Measurements from ENCODE around the gene C2orf72. TPM values are rescaled to one million over a fixed set of nuclear protein-coding genes. Genes with fewer than 3 reads are reported as not detected.
"Not testable (repeated sequence)": the region's sequence is repeated elsewhere in the genome, so short reads cannot be mapped to it uniquely, and the experiment has no call there.

The C2orf72 gene
- total RNA-seq, 2 experiments from 2014 or later, result not detected

GRCh38 chr2:231002641-231003040 lies 34.7 kb upstream of the C2orf72 start:
- H3K27ac Mint-ChIP-seq, result no peak overlapping the region
- peaks cover 8% of the 10 kb centered on the region for H3K9me3 Mint-ChIP-seq
- intact Hi-C loops (cut with micrococcal nuclease), result no loop called here
- H3K4me3 Mint-ChIP-seq, result no peak overlapping the region
- CTCF ChIA-PET, result interaction anchor here (0.9 kb wide), 1 partner anchor 55 kb away, joined by 3 read pairs; no protein-coding TSS in a partner anchor
- no peak for DNase-seq
- H3K36me3 Mint-ChIP-seq (ENCODE audit: low read depth), result no peaks in the 10 kb centered on the region
- H3K27me3 Mint-ChIP-seq (ENCODE audit: low read depth), result peaks cover 30% of the 10 kb centered on the region
- no peaks in the 10 kb centered on the region for H3K4me1 Mint-ChIP-seq (ENCODE audit: low read depth)

GRCh38 chr2:231003186-231003585 lies 34.1 kb upstream of the C2orf72 start:
- intact Hi-C loops (cut with micrococcal nuclease), result no loop called here
- H3K27me3 Mint-ChIP-seq (ENCODE audit: low read depth), result peaks cover 30% of the 10 kb centered on the region
- no peak overlapping the region for H3K27ac Mint-ChIP-seq
- peaks cover 8% of the 10 kb centered on the region for H3K9me3 Mint-ChIP-seq
- CTCF ChIA-PET, result interaction anchor here (0.9 kb wide), 1 partner anchor 54 kb away, joined by 3 read pairs; no protein-coding TSS in a partner anchor
- DNase-seq, result no peak
- no peak overlapping the region for H3K4me3 Mint-ChIP-seq
- H3K36me3 Mint-ChIP-seq (ENCODE audit: low read depth), result no peaks in the 10 kb centered on the region
- no peaks in the 10 kb centered on the region for H3K4me1 Mint-ChIP-seq (ENCODE audit: low read depth)

GRCh38 chr2:231004930-231005329 lies 32.4 kb upstream of the C2orf72 start:
- H3K27me3 Mint-ChIP-seq (ENCODE audit: low read depth), result peaks cover 19% of the 10 kb centered on the region
- H3K4me1 Mint-ChIP-seq (ENCODE audit: low read depth); H3K9me3 Mint-ChIP-seq; H3K27ac Mint-ChIP-seq; H3K4me3 Mint-ChIP-seq; DNase-seq; CTCF ChIA-PET; H3K36me3 Mint-ChIP-seq (ENCODE audit: low read depth); intact Hi-C loops (cut with micrococcal nuclease): not testable (repeated sequence)

DNA sequence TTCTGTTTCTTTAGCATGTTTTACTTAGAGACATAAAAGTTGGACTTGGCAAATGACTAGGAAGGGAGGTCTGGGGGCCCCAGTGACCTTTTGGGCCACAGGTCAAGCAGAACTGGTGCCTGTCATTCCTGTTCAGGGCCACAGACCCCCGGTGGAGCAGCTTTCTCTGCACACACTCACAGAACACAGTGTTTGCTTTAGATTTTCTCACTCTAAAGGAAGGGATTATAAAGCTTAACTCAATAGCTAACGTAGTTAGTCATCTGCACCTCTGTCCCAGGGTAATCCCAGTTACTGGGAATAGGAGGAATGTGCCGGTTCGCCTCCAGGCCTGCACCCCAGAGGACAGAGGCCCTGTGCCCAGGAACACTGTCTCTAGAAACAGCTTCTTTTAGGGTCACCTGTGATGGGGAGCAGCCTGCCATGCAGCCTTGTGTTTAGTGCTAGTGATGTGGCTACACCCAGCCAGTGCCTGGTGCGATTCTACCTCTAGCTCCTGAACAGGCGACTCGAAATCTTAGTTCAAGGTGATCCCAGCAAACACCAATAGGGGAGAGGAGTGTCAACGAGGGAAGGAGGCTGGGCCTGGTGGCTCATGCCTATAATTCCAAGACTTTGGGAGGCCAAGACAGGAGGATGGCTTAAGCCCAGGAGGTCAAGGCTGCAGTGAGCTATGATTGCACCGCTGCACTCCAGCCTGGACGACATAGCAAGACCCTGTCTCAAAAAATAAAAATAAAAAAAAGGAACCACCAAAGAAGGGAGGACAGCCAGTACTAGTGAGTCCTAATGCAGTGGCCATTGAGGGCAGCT lies 29.8 kb upstream of the C2orf72 start:
- no peaks in the 10 kb centered on the region for H3K36me3 Mint-ChIP-seq (ENCODE audit: low read depth)
- H3K27ac Mint-ChIP-seq, result no peak overlapping the region
- H3K4me3 Mint-ChIP-seq, result no peak overlapping the region
- no peaks in the 10 kb centered on the region for H3K4me1 Mint-ChIP-seq (ENCODE audit: low read depth)
- DNase-seq, result no peak
- intact Hi-C loops (cut with micrococcal nuclease), result no loop called here
- peaks cover under 1% of the 10 kb centered on the region for H3K27me3 Mint-ChIP-seq (ENCODE audit: low read depth)
- CTCF ChIA-PET, result interaction anchor here (1.1 kb wide), 1 partner anchor 20 kb away, joined by 4 read pairs; no protein-coding TSS in a partner anchor
- H3K9me3 Mint-ChIP-seq, result peaks cover 8% of the 10 kb centered on the region

GRCh38 chr2:231008131-231008530 lies 29.2 kb upstream of the C2orf72 start:
- intact Hi-C loops (cut with micrococcal nuclease), result no loop called here

GRCh38 chr2:231009236-231009919 lies 27.9 kb upstream of the C2orf72 start:
- Mint-ChIP-seq H3K9me3 (peaks cover 8% of the 10 kb centered on the region), H3K4me3 (no peak overlapping the region), H3K36me3 (ENCODE audit: low read depth) (no peaks in the 10 kb centered on the region), H3K27ac (no peak overlapping the region), H3K27me3 (ENCODE audit: low read depth) (peaks cover 3% of the 10 kb centered on the region), H3K4me1 (ENCODE audit: low read depth) (no peaks in the 10 kb centered on the region)
- DNase-seq, result no peak
- intact Hi-C loops (cut with micrococcal nuclease), result no loop called here
- CTCF ChIA-PET, result no interaction called here

More at GRCh38 chr2:231008131-231008530, 29.2 kb upstream of the C2orf72 start:
- Mint-ChIP-seq H3K4me3 (no peak overlapping the region), H3K36me3 (ENCODE audit: low read depth) (no peaks in the 10 kb centered on the region), H3K27ac (no peak overlapping the region), H3K4me1 (ENCODE audit: low read depth) (no peaks in the 10 kb centered on the region), H3K27me3 (ENCODE audit: low read depth) (peaks cover 3% of the 10 kb centered on the region), H3K9me3 (peaks cover 8% of the 10 kb centered on the region)
- CTCF ChIA-PET, result interaction anchor here (0.6 to 1.1 kb wide), 2 partner anchors 21 to 510 kb away, joined by 4 to 7 read pairs; no protein-coding TSS in a partner anchor
- no peak for DNase-seq

DNA sequence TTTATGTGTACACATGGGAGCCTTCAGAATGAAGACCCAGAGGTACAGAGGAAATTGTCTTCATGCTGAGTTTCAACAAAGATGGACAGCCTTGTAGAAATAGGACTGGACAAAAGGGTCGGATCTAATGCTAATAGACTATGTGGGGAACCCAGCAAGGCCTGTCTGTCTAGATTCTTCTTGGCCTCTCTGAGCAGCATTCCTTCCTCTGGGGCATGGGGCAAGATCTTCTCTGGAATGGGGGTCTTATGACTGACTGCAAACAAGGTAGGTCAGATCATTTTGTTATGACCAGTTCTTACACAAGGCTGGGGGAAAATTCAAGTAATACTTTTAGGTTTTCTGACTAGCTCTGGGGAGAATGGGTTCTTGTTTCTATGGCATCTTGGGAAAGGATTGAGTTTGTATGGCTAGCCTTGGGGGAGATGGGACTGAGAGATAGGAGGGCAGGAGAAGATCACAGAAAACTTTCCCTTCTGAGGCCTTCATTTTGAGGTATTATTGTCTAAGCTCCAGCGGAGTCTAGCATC lies 27.1 kb upstream of the C2orf72 start:
- DNase-seq, result no peak
- no peaks in the 10 kb centered on the region for H3K36me3 Mint-ChIP-seq (ENCODE audit: low read depth)
- peaks cover 3% of the 10 kb centered on the region for H3K9me3 Mint-ChIP-seq
- H3K4me1 Mint-ChIP-seq (ENCODE audit: low read depth), result no peaks in the 10 kb centered on the region
- intact Hi-C loops (cut with micrococcal nuclease), result no loop called here
- H3K4me3 Mint-ChIP-seq, result no peak overlapping the region
- CTCF ChIA-PET, result no interaction called here
- H3K27ac Mint-ChIP-seq, result no peak overlapping the region
- peaks cover 5% of the 10 kb centered on the region for H3K27me3 Mint-ChIP-seq (ENCODE audit: low read depth)

GRCh38 chr2:231011526-231011925 lies 25.8 kb upstream of the C2orf72 start:
- Mint-ChIP-seq H3K27ac (no peak overlapping the region), H3K4me3 (no peak overlapping the region), H3K36me3 (ENCODE audit: low read depth) (no peaks in the 10 kb centered on the region), H3K27me3 (ENCODE audit: low read depth) (peaks cover 6% of the 10 kb centered on the region), H3K4me1 (ENCODE audit: low read depth) (no peaks in the 10 kb centered on the region), H3K9me3 (no peaks in the 10 kb centered on the region)
- DNase-seq, result no peak
- CTCF ChIA-PET, result no interaction called here
- intact Hi-C loops (cut with micrococcal nuclease), result no loop called here

DNA sequence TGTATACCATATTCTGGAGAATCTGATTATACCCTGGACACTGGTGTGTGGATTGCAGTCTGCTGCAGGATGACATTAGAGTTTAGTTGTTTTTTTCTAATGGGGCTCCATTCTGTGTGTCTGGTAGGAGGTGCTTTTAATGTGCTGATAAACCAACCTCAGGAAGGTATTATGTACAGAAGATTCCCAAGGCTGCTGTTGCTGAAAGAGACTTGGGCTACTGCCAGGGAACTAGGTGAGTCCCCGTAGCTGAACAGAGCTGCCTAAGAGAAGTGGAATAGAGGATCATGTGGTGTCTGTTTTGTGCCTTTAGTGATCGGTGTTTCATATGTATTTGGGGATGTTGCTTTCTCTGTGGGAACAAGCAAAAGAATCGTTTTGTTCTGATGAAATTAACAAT lies 24.9 kb upstream of the C2orf72 start:
- CTCF ChIA-PET, result no interaction called here
- peaks cover 9% of the 10 kb centered on the region for H3K27me3 Mint-ChIP-seq (ENCODE audit: low read depth)

DNA sequence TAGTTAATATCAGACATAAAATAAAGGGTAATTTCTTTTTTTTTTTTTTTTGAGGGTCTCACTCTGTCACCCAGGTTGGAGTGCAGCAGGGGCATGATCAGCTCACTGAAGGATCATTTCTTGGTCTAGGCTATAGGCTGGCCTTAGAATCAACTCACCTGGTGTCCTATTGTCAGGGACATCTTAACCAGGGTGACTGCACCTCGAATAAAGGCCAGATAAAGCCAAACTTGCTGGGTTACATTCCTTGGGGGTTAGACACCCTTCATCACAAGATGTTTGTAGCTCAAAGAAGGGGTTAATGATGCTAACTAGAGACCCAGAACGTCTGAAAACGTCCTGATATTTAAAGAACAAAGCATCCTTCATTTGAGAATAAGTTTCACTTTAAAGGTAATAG lies 23.5 kb upstream of the C2orf72 start:
- H3K9me3 Mint-ChIP-seq, result no peaks in the 10 kb centered on the region

More for the DNA sequence above, 24.9 kb upstream of the C2orf72 start:
- Mint-ChIP-seq H3K9me3 (no peaks in the 10 kb centered on the region), H3K27ac (no peak overlapping the region), H3K4me3 (no peak overlapping the region), H3K4me1 (ENCODE audit: low read depth) (no peaks in the 10 kb centered on the region), H3K36me3 (ENCODE audit: low read depth) (no peaks in the 10 kb centered on the region)
- intact Hi-C loops (cut with micrococcal nuclease), result no loop called here
- no peak for DNase-seq

DNA sequence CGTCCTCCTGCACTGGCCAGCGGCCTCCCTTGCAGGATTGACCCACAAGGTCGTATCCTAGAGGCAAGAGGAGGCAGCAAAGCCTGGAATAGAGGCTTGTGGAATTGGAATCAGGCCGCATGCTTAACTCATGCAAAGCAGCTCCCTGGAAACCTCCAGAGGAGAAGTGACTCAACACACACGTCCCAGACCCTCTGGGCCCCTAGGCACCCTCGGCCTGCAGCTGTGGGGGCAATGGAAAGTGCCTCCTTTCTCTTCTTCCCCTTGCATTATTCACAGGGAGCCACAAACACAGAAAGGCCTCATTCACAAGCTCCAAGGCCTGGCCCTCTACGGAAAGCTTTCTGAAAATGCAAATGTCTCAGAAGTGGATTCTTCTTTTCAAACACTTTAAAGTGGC lies 21.8 kb upstream of the C2orf72 start:
- H3K4me3 Mint-ChIP-seq, result no peak overlapping the region
- no peaks in the 10 kb centered on the region for H3K4me1 Mint-ChIP-seq (ENCODE audit: low read depth)
- no peak overlapping the region for H3K27ac Mint-ChIP-seq
- no peak for DNase-seq
- intact Hi-C loops (cut with micrococcal nuclease), result no loop called here
- no peaks in the 10 kb centered on the region for H3K9me3 Mint-ChIP-seq
- CTCF ChIA-PET, result interaction anchor here (1.0 kb wide), 1 partner anchor 38 kb away, joined by 3 read pairs; no protein-coding TSS in a partner anchor
- peaks cover 9% of the 10 kb centered on the region for H3K27me3 Mint-ChIP-seq (ENCODE audit: low read depth)
- H3K36me3 Mint-ChIP-seq (ENCODE audit: low read depth), result no peaks in the 10 kb centered on the region

More for the DNA sequence above, 23.5 kb upstream of the C2orf72 start:
- Mint-ChIP-seq H3K4me1 (ENCODE audit: low read depth) (no peaks in the 10 kb centered on the region), H3K27ac (no peak overlapping the region), H3K36me3 (ENCODE audit: low read depth) (no peaks in the 10 kb centered on the region), H3K27me3 (ENCODE audit: low read depth) (peaks cover 9% of the 10 kb centered on the region), H3K4me3 (no peak overlapping the region)
- no peak for DNase-seq
- CTCF ChIA-PET, result no interaction called here
- intact Hi-C loops (cut with micrococcal nuclease), result no loop called here

DNA sequence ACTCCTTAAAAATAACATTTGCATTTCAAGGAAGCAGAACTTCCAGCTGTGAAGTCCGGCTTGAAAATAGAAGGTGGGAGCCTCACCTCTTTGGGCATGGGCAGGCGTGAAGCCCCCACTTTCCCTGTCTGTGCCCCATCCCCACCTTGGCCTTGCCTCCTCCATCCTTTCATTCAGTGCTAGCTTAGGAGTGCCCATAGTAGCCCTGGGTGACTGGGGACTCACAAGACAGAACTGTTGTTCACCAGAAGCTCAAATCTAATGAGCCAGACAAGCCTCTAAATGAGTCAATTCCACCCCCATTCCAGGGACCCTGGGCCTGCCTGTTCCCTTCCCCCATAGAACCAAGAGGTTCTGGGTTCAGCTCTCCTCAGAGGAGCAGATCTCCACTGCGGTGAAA lies 21.4 kb upstream of the C2orf72 start:
- CTCF ChIA-PET, result interaction anchor here (1.0 kb wide), 1 partner anchor 37 kb away, joined by 3 read pairs; no protein-coding TSS in a partner anchor
- no peak overlapping the region for H3K4me3 Mint-ChIP-seq

More for the DNA sequence above, 21.4 kb upstream of the C2orf72 start:
- Mint-ChIP-seq H3K27me3 (ENCODE audit: low read depth) (peaks cover 9% of the 10 kb centered on the region), H3K36me3 (ENCODE audit: low read depth) (no peaks in the 10 kb centered on the region), H3K4me1 (ENCODE audit: low read depth) (no peaks in the 10 kb centered on the region), H3K9me3 (no peaks in the 10 kb centered on the region), H3K27ac (no peak overlapping the region)
- no peak for DNase-seq
- intact Hi-C loops (cut with micrococcal nuclease), result no loop called here

Data from activated naive CD4-positive, alpha-beta T cell treated with anti-CD3 and anti-CD28 coated beads for 36 hours (primary cell).